HEK293T (cell line): Measurements from ENCODE around the gene APLNR.

Experiments
- ARNT ChIP-seq: fragments of 450-650 bp; IDR thresholded peaks from 2 replicates; pipeline ENCODE4 v1.6.1; 2017; ENCODE audit warnings: mild to moderate bottlenecking
- BHLHE40 ChIP-seq: fragments of 450-650 bp; IDR thresholded peaks from 2 replicates; pipeline ENCODE4 v1.6.1; 2016; ENCODE audit warnings: mild to moderate bottlenecking, moderate library complexity, borderline replicate concordance
- ELF4 ChIP-seq: fragments of 450-650 bp; IDR thresholded peaks from 2 replicates; pipeline ENCODE4 v1.6.1; 2017; ENCODE audit warnings: antibody characterized with exemption
- FOXA1 ChIP-seq: fragments of 450-650 bp; IDR thresholded peaks from 2 replicates; pipeline ENCODE4 v1.6.1; 2016; ENCODE audit warnings: mild to moderate bottlenecking
- FOXK2 ChIP-seq: fragments of 450-650 bp; IDR thresholded peaks from 2 replicates; pipeline ENCODE4 v1.6.1; 2016; ENCODE audit warnings: mild to moderate bottlenecking
- FOXM1 ChIP-seq: fragments of 450-650 bp; IDR thresholded peaks from 2 replicates; pipeline ENCODE4 v1.6.1; 2017; ENCODE audit warnings: mild to moderate bottlenecking, borderline replicate concordance
- L3MBTL2 ChIP-seq: fragments of 450-650 bp; conservative IDR thresholded peaks from 2 replicates; pipeline ENCODE4 v1.6.1; 2016; ENCODE audit warnings: mild to moderate bottlenecking
- LEF1 ChIP-seq: fragments of 450-650 bp; IDR thresholded peaks from 2 replicates; pipeline ENCODE4 v1.6.1; 2017; ENCODE audit warnings: mild to moderate bottlenecking, borderline replicate concordance
- NFRKB ChIP-seq: fragments of 450-650 bp; IDR thresholded peaks from 2 replicates; pipeline ENCODE4 v1.6.1; 2016; ENCODE audit warnings: mild to moderate bottlenecking, moderate library complexity
- SP1 ChIP-seq: fragments of 450-650 bp; IDR thresholded peaks from 2 replicates; pipeline ENCODE4 v1.6.1; 2017
- SUZ12 ChIP-seq: fragments of 450-650 bp; IDR thresholded peaks from 2 replicates; pipeline ENCODE4 v1.6.1; 2016; ENCODE audit warnings: mild to moderate bottlenecking

GRCh38 chr11:57239348-57239747 lies 2.3 kb upstream of the APLNR start:
- TF ChIP-seq NFRKB (no peak), BHLHE40 (no peak), SP1 (no peak), L3MBTL2 (no peak), ELF4 (no peak), FOXM1 (no peak), FOXK2 (no peak), SUZ12 (no peak), LEF1 (no peak), ARNT (no peak), FOXA1 (no peak)
